Activated CD8-positive, alpha-beta memory T cell treated with anti-CD3 and anti-CD28 coated beads, Interleukin-2, amount 10 ng/mL, durations not matched to agents 7 days and 5 days (primary cell): ENCODE data around the gene TADA2A. TPM values are rescaled to one million over a fixed set of nuclear protein-coding genes. Genes with fewer than 3 reads are reported as not detected.
"Not testable (repeated sequence)": the region's sequence is repeated elsewhere in the genome, so short reads cannot be mapped to it uniquely, and the experiment has no call there.

ENCODE experiments used
- ATAC-seq: fragments of 150-1000 bp; cut with Tn5 transposase; one replicate; pipeline ENCODE4 v1.10.0; 2021; ENCODE audit warnings: moderate library complexity
- CTCF ChIA-PET: fragments of 350-600 bp; sonication (Branson Sonifier 250); formaldehyde crosslinking; loops from one replicate; lab custom pipeline; 2021; ENCODE audit warnings: antibody characterized with exemption; lab: Charles Lee
- DNase-seq: peaks from one replicate; pipeline ENCODE4 v3.0.0-alpha.2; 2020
- H3K27ac Mint-ChIP-seq: one replicate; pipeline ENCODE4 v1.8.0; 2021; ENCODE audit warnings: mild to moderate bottlenecking, mixed read lengths
- H3K27me3 Mint-ChIP-seq: one replicate; pipeline ENCODE4 v1.8.0; 2021; ENCODE audit warnings: mixed read lengths
- H3K36me3 Mint-ChIP-seq: one replicate; pipeline ENCODE4 v1.8.0; 2021; ENCODE audit warnings: mild to moderate bottlenecking, mixed read lengths
- H3K4me1 Mint-ChIP-seq: one replicate; pipeline ENCODE4 v1.8.0; 2021; ENCODE audit warnings: mixed read lengths
- H3K4me3 Mint-ChIP-seq: one replicate; pipeline ENCODE4 v1.8.0; 2021; ENCODE audit warnings: mild to moderate bottlenecking, moderate library complexity, mixed read lengths
- H3K9me3 Mint-ChIP-seq: one replicate; pipeline ENCODE4 v1.8.0; 2022; ENCODE audit warnings: low read depth, mixed read lengths
- total RNA-seq, 2 experiments: library from RNA; stranded (reverse); gene quantifications; one replicate each; pipeline ENCODE4 v1.2.3, GENCODE V29; 2021

The TADA2A gene
- total RNA-seq, 2 experiments from 2014 or later, result 42.2 to 50.4 TPM

- DNase-seq, H3K27me3 Mint-ChIP-seq, H3K4me3 Mint-ChIP-seq, ATAC-seq, H3K9me3 Mint-ChIP-seq, H3K27ac Mint-ChIP-seq: not testable (repeated sequence)
- peaks cover 12% of the 10 kb centered on the region for H3K4me1 Mint-ChIP-seq
- CTCF ChIA-PET, result interaction anchor here (0.9 to 1.0 kb wide), 2 partner anchors 13 to 68 kb away, joined by 3 to 4 read pairs; no protein-coding TSS in a partner anchor
- peaks cover 61% of the 10 kb centered on the region for H3K36me3 Mint-ChIP-seq
Measured at GRCh38 chr17:37441369-37442014, 34.8 kb downstream of the TADA2A start.

GRCh38 chr17:37446027-37446426 lies 39.3 kb downstream of the TADA2A start:
- Mint-ChIP-seq H3K9me3 (no peaks in the 10 kb centered on the region), H3K4me1 (no peaks in the 10 kb centered on the region), H3K4me3 (no peak overlapping the region), H3K27me3 (no peaks in the 10 kb centered on the region), H3K27ac (no peak overlapping the region), H3K36me3 (peaks cover 44% of the 10 kb centered on the region)
- ATAC-seq (no peak), DNase-seq (no peak)
- CTCF ChIA-PET, result no interaction called here

GRCh38 chr17:37447641-37448040 lies 41.0 kb downstream of the TADA2A start:
- Mint-ChIP-seq H3K9me3 (no peaks in the 10 kb centered on the region), H3K27ac (no peak overlapping the region), H3K36me3 (peaks cover 35% of the 10 kb centered on the region), H3K4me3 (no peak overlapping the region), H3K4me1 (no peaks in the 10 kb centered on the region), H3K27me3 (no peaks in the 10 kb centered on the region)
- CTCF ChIA-PET, result interaction anchor here (1.2 kb wide), 1 partner anchor 10 kb away, joined by 4 read pairs; no protein-coding TSS in a partner anchor
- ATAC-seq (no peak), DNase-seq (no peak)

GRCh38 chr17:37450112-37450511 lies 43.4 kb downstream of the TADA2A start:
- H3K27me3 Mint-ChIP-seq, result no peaks in the 10 kb centered on the region
- CTCF ChIA-PET, result interaction anchor here (0.8 to 1.5 kb wide), 2 partner anchors 12 to 78 kb away, joined by 3 to 6 read pairs; no protein-coding TSS in a partner anchor

GRCh38 chr17:37457801-37458200 lies 51.1 kb downstream of the TADA2A start:
- not testable (repeated sequence) for H3K9me3 Mint-ChIP-seq, H3K27me3 Mint-ChIP-seq, ATAC-seq, H3K4me3 Mint-ChIP-seq, DNase-seq, H3K4me1 Mint-ChIP-seq
- peak overlapping the region; percentile 62 for H3K27ac Mint-ChIP-seq
- CTCF ChIA-PET, result interaction anchor here (0.7 to 1.3 kb wide), 3 partner anchors 19 to 323 kb away, joined by 3 to 4 read pairs (median 3); no protein-coding TSS in a partner anchor
- peaks cover 21% of the 10 kb centered on the region for H3K36me3 Mint-ChIP-seq

More at GRCh38 chr17:37450112-37450511, 43.4 kb downstream of the TADA2A start:
- Mint-ChIP-seq H3K4me3 (no peak overlapping the region), H3K27ac (no peak overlapping the region), H3K36me3 (peaks cover 25% of the 10 kb centered on the region), H3K9me3 (no peaks in the 10 kb centered on the region), H3K4me1 (no peaks in the 10 kb centered on the region)
- DNase-seq, result no peak
- no peak for ATAC-seq

GRCh38 chr17:37458805-37459204 lies 52.1 kb downstream of the TADA2A start:
- Mint-ChIP-seq H3K4me1 (peaks cover 6% of the 10 kb centered on the region), H3K36me3 (peaks cover 20% of the 10 kb centered on the region), H3K4me3 (no peak overlapping the region), H3K27me3 (no peaks in the 10 kb centered on the region), H3K9me3 (no peaks in the 10 kb centered on the region), H3K27ac (no peak overlapping the region)
- ATAC-seq (no peak), DNase-seq (no peak)
- CTCF ChIA-PET, result interaction anchor here (1.3 kb wide), 1 partner anchor 85 kb away, joined by 4 read pairs; no protein-coding TSS in a partner anchor

GRCh38 chr17:37461668-37462067 lies 55.0 kb downstream of the TADA2A start:
- Mint-ChIP-seq H3K27me3 (no peaks in the 10 kb centered on the region), H3K4me3 (no peak overlapping the region), H3K9me3 (no peaks in the 10 kb centered on the region), H3K27ac (peak overlapping the region; percentile 20), H3K36me3 (peaks cover 40% of the 10 kb centered on the region), H3K4me1 (peaks cover 16% of the 10 kb centered on the region)
- CTCF ChIA-PET, result no interaction called here
- ATAC-seq, result peak; percentile 16
- no peak for DNase-seq

- ATAC-seq (no peak), DNase-seq (no peak)
- no peaks in the 10 kb centered on the region for H3K27me3 Mint-ChIP-seq
- CTCF ChIA-PET, result no interaction called here
- no peaks in the 10 kb centered on the region for H3K9me3 Mint-ChIP-seq
- no peak overlapping the region for H3K4me3 Mint-ChIP-seq
- H3K36me3 Mint-ChIP-seq, result peaks cover 44% of the 10 kb centered on the region
- peaks cover 16% of the 10 kb centered on the region for H3K4me1 Mint-ChIP-seq
- no peak overlapping the region for H3K27ac Mint-ChIP-seq
Measured at GRCh38 chr17:37462492-37462891, 55.8 kb downstream of the TADA2A start.

- peaks cover 41% of the 10 kb centered on the region for H3K36me3 Mint-ChIP-seq
- DNase-seq, result no peak
- ATAC-seq, result no peak
- H3K9me3 Mint-ChIP-seq, result no peaks in the 10 kb centered on the region
- peaks cover 16% of the 10 kb centered on the region for H3K4me1 Mint-ChIP-seq
- CTCF ChIA-PET, result interaction anchor here (0.8 kb wide), 1 partner anchor 14 kb away, joined by 3 read pairs; no protein-coding TSS in a partner anchor
- no peaks in the 10 kb centered on the region for H3K27me3 Mint-ChIP-seq
- no peak overlapping the region for H3K27ac Mint-ChIP-seq
- H3K4me3 Mint-ChIP-seq, result no peak overlapping the region
Measured at GRCh38 chr17:37463039-37463438, 56.4 kb downstream of the TADA2A start.

- no peaks in the 10 kb centered on the region for H3K27me3 Mint-ChIP-seq
- peaks cover 19% of the 10 kb centered on the region for H3K4me1 Mint-ChIP-seq
- CTCF ChIA-PET, result interaction anchor here (1.2 kb wide), 1 partner anchor 10 kb away, joined by 3 read pairs; no protein-coding TSS in a partner anchor
- ATAC-seq, result no peak
- H3K27ac Mint-ChIP-seq, result no peak overlapping the region
- H3K9me3 Mint-ChIP-seq, result no peaks in the 10 kb centered on the region
- H3K36me3 Mint-ChIP-seq, result peaks cover 35% of the 10 kb centered on the region
- no peak for DNase-seq
- H3K4me3 Mint-ChIP-seq, result no peak overlapping the region
Measured at GRCh38 chr17:37465069-37465616, 58.5 kb downstream of the TADA2A start.

GRCh38 chr17:37466471-37466870 lies 59.8 kb downstream of the TADA2A start:
- Mint-ChIP-seq H3K27ac (no peak overlapping the region), H3K27me3 (no peaks in the 10 kb centered on the region), H3K4me1 (peaks cover 16% of the 10 kb centered on the region), H3K36me3 (peaks cover 45% of the 10 kb centered on the region), H3K4me3 (no peak overlapping the region), H3K9me3 (no peaks in the 10 kb centered on the region)
- ATAC-seq, result no peak
- CTCF ChIA-PET, result interaction anchor here (1.2 kb wide), 1 partner anchor 12 kb away, joined by 3 read pairs; no protein-coding TSS in a partner anchor
- no peak for DNase-seq

- ATAC-seq, result no peak
- Mint-ChIP-seq H3K4me3 (no peak overlapping the region), H3K4me1 (peaks cover 14% of the 10 kb centered on the region), H3K27me3 (no peaks in the 10 kb centered on the region), H3K9me3 (no peaks in the 10 kb centered on the region), H3K36me3 (peaks cover 45% of the 10 kb centered on the region), H3K27ac (peak overlapping the region; percentile 26)
- DNase-seq, result no peak
- CTCF ChIA-PET, result no interaction called here
Measured at GRCh38 chr17:37470181-37470580, 63.5 kb downstream of the TADA2A start.

- H3K9me3 Mint-ChIP-seq, result no peaks in the 10 kb centered on the region
- H3K27me3 Mint-ChIP-seq, result no peaks in the 10 kb centered on the region
- ATAC-seq (no peak), DNase-seq (no peak)
- H3K4me3 Mint-ChIP-seq, result no peak overlapping the region
- no peak overlapping the region for H3K27ac Mint-ChIP-seq
- CTCF ChIA-PET, result no interaction called here
- peaks cover 46% of the 10 kb centered on the region for H3K36me3 Mint-ChIP-seq
- H3K4me1 Mint-ChIP-seq, result no peaks in the 10 kb centered on the region
Measured at GRCh38 chr17:37475731-37476420, 69.2 kb downstream of the TADA2A start.
